ENCODE data around the gene CMKLR1.

Gene CMKLR1

DNA sequence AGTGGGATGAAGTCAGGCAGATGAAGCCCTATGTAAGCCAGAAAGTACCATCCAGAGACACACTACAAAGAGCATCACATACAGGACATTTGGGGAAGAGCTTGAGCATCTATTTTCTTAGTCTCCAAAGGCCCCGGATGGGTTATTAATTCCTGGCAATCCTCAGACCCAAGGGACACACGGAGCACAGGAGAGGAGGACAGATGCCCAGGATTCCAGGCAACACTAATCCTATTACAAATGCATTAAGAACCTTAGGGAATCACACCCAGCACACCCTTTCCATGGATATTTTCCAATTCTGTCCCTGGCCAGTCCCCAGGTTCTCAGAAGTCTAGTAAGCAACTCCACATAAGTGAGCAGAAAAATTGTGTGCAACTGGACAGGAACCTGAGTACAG lies 65.9 kb downstream of the CMKLR1 start:
- Histone ChIP-seq H3K79me2 (ENCODE audit: insufficient read depth, low read length) (no peaks in the 10 kb centered on the region), H3K27ac (ENCODE audit: low read length) (no peak overlapping the region), H3K4me1 (ENCODE audit: insufficient read depth, low read length) (no peaks in the 10 kb centered on the region), H4K20me1 (ENCODE audit: insufficient read depth, low read length) (no peaks in the 10 kb centered on the region), H2AFZ (ENCODE audit: low read depth, low read length) (no peak overlapping the region), H3K4me3 (ENCODE audit: low read depth in 1 of 2, low read length in 2 of 2) (no peak overlapping the region), H3K9me3 (ENCODE audit: insufficient read depth, low read length, severe bottlenecking) (no peaks in the 10 kb centered on the region), H3K4me2 (ENCODE audit: insufficient read depth, low read length) (no peak overlapping the region), H3K27me3 (ENCODE audit: insufficient read depth, low read length, poor library complexity) (no peaks in the 10 kb centered on the region), H3K36me3 (ENCODE audit: insufficient read depth, low read length) (no peaks in the 10 kb centered on the region), H3K9ac (ENCODE audit: low read depth, low read length) (no peak overlapping the region)
- DNase-seq = no peak
- no peak for TF ChIP-seq CTCF (IDR thresholded peaks at IDR 0.05; ENCODE audit: borderline replicate concordance, extremely low read depth, low read length, poor library complexity, severe bottlenecking)
- no peak for TF ChIP-seq EZH2 (IDR thresholded peaks at IDR 0.05; ENCODE audit: borderline replicate concordance, low read depth, low read length, severe bottlenecking)
- no peak for ATAC-seq (ENCODE audit: insufficient read depth, low read depth)

- no peak for TF ChIP-seq EZH2 (IDR thresholded peaks at IDR 0.05; ENCODE audit: borderline replicate concordance, low read depth, low read length, severe bottlenecking)
- TF ChIP-seq CTCF (IDR thresholded peaks at IDR 0.05; ENCODE audit: borderline replicate concordance, extremely low read depth, low read length, poor library complexity, severe bottlenecking) = no peak
- DNase-seq (no peak), ATAC-seq (ENCODE audit: insufficient read depth, low read depth) (no peak)
- Histone ChIP-seq H2AFZ (ENCODE audit: low read depth, low read length) (no peak overlapping the region), H3K9me3 (ENCODE audit: insufficient read depth, low read length, severe bottlenecking) (no peaks in the 10 kb centered on the region), H3K36me3 (ENCODE audit: insufficient read depth, low read length) (no peaks in the 10 kb centered on the region), H4K20me1 (ENCODE audit: insufficient read depth, low read length) (no peaks in the 10 kb centered on the region), H3K4me2 (ENCODE audit: insufficient read depth, low read length) (no peak overlapping the region), H3K27ac (ENCODE audit: low read length) (no peak overlapping the region), H3K4me1 (ENCODE audit: insufficient read depth, low read length) (no peaks in the 10 kb centered on the region), H3K27me3 (ENCODE audit: insufficient read depth, low read length, poor library complexity) (no peaks in the 10 kb centered on the region), H3K9ac (ENCODE audit: low read depth, low read length) (no peak overlapping the region), H3K4me3 (ENCODE audit: low read depth in 1 of 2, low read length in 2 of 2) (no peak overlapping the region), H3K79me2 (ENCODE audit: insufficient read depth, low read length) (no peaks in the 10 kb centered on the region)
Measured at GRCh38 chr12:108271951-108272872, 66.9 kb downstream of the CMKLR1 start.

DNA sequence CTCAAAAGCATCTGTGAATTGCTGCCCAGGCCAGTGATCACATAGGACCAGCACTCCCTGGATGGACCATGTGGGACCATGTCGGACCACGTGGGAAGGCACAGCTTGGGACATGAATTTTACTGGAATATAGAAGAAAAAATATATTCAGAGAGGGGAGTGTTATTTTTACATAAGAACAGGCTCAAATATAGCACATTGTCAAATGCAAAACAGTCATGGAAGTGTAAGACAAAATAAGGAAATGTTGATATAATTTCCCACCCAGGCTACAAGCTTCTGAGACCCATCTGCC lies 68.3 kb downstream of the CMKLR1 start:
- Histone ChIP-seq H2AFZ (ENCODE audit: low read depth, low read length) (no peak overlapping the region), H3K4me3 (ENCODE audit: low read depth in 1 of 2, low read length in 2 of 2) (no peak overlapping the region), H3K4me2 (ENCODE audit: insufficient read depth, low read length) (no peak overlapping the region), H3K9me3 (ENCODE audit: insufficient read depth, low read length, severe bottlenecking) (no peaks in the 10 kb centered on the region), H3K9ac (ENCODE audit: low read depth, low read length) (no peak overlapping the region), H3K79me2 (ENCODE audit: insufficient read depth, low read length) (no peaks in the 10 kb centered on the region), H3K36me3 (ENCODE audit: insufficient read depth, low read length) (no peaks in the 10 kb centered on the region), H3K4me1 (ENCODE audit: insufficient read depth, low read length) (no peaks in the 10 kb centered on the region), H4K20me1 (ENCODE audit: insufficient read depth, low read length) (no peaks in the 10 kb centered on the region), H3K27me3 (ENCODE audit: insufficient read depth, low read length, poor library complexity) (no peaks in the 10 kb centered on the region), H3K27ac (ENCODE audit: low read length) (no peak overlapping the region)
- no peak for DNase-seq
- no peak for TF ChIP-seq EZH2 (IDR thresholded peaks at IDR 0.05; ENCODE audit: borderline replicate concordance, low read depth, low read length, severe bottlenecking)
- no peak for TF ChIP-seq CTCF (IDR thresholded peaks at IDR 0.05; ENCODE audit: borderline replicate concordance, extremely low read depth, low read length, poor library complexity, severe bottlenecking)
- no peak for ATAC-seq (ENCODE audit: insufficient read depth, low read depth)

Data from DND-41 (cell line).